Panc1 (cell line): Measurements from ENCODE around the gene DPH2. TPM values are rescaled to one million over a fixed set of nuclear protein-coding genes. Genes with fewer than 3 reads are reported as not detected.

ENCODE experiments used
- ATAC-seq: fragments of 200-7000 bp; cut with Tn5 transposase; 2 replicates; pipeline ENCODE4 v1.9.1; 2020; ENCODE audit warnings: mild to moderate bottlenecking, moderate library complexity
- BruUV-seq: library from RNA; stranded (reverse); fragments of 400-500 nt; replicated peaks from 2 replicates; lab custom pipeline; 2021; lab: Mats Ljungman, UMichigan
- CTCF ChIA-PET: fragments of 300-600 bp; sonication (Branson Sonifier 250); formaldehyde crosslinking; loops from one replicate; lab custom pipeline; 2022; ENCODE audit warnings: antibody characterized with exemption; lab: Charles Lee
- POLR2A ChIA-PET: fragments of 300-600 bp; sonication (Branson Sonifier 250); formaldehyde crosslinking; loops from one replicate; lab custom pipeline; 2022; ENCODE audit warnings: antibody characterized with exemption; lab: Charles Lee
- DNase-seq: peaks from one replicate; pipeline ENCODE4 v3.0.0-alpha.2; 2010; ENCODE audit warnings: low read depth, low spot score
- H3K27ac ChIP-seq: 2 replicates; pipeline ENCODE4 v1.5.1; 2011; ENCODE audit warnings: mild to moderate bottlenecking, low read length, inconsistent platforms
- H3K27me3 ChIP-seq: fragments of 200-500 bp; sonication (Bioruptor generic); 2 replicates; pipeline ENCODE4 v1.6.0; 2014; ENCODE audit warnings: low read length, inconsistent platforms; ENCODE audit not compliant: control insufficient read depth, insufficient read depth
- H3K36me3 ChIP-seq: fragments of 200-500 bp; sonication (Bioruptor generic); 2 replicates; pipeline ENCODE4 v1.5.1; 2014; ENCODE audit warnings: inconsistent platforms, mild to moderate bottlenecking, low read length, moderate library complexity; ENCODE audit not compliant: control insufficient read depth, insufficient read depth
- H3K4me1 ChIP-seq: 2 replicates; pipeline ENCODE4 v1.5.1; 2011; ENCODE audit warnings: inconsistent platforms, mild to moderate bottlenecking, low read length, moderate library complexity; ENCODE audit not compliant: control insufficient read depth, insufficient read depth
- H3K4me3 ChIP-seq, 2 experiments: 2 replicates each; pipeline ENCODE4 v1.5.1; 2011 to 2012; ENCODE audit warnings: low read depth in 2 of 2, low read length in 2 of 2, mild to moderate bottlenecking in 2 of 2, inconsistent platforms in 1 of 2, moderate library complexity in 1 of 2
- H3K9me3 ChIP-seq: fragments of 200-500 bp; sonication (Bioruptor generic); 2 replicates; pipeline ENCODE4 v1.5.1; 2014; ENCODE audit warnings: low read depth, mild to moderate bottlenecking, inconsistent platforms, low read length, moderate library complexity; ENCODE audit not compliant: control insufficient read depth, insufficient read depth
- CTCF ChIP-seq: fragments of 450-650 bp; IDR thresholded peaks from 2 replicates; pipeline ENCODE4 v1.5.1; 2017; ENCODE audit warnings: mild to moderate bottlenecking
- POLR2AphosphoS5 ChIP-seq: IDR thresholded peaks from 2 replicates; pipeline ENCODE4 v1.6.1; 2012; ENCODE audit warnings: mild to moderate bottlenecking, low read depth, low read length, moderate library complexity
- SIN3A ChIP-seq: IDR thresholded peaks from 2 replicates; pipeline ENCODE4 v1.6.1; 2012; ENCODE audit warnings: low read depth, mild to moderate bottlenecking, low read length, moderate library complexity, borderline replicate concordance; ENCODE audit not compliant: insufficient read depth
- TCF7L2 ChIP-seq: IDR thresholded peaks from 2 replicates; pipeline ENCODE4 v1.6.1; 2011; ENCODE audit warnings: mild to moderate bottlenecking, low read depth, low read length, inconsistent platforms
- in situ Hi-C: cut with HindIII; loops from 2 replicates; pipeline ENCODE4 v1.10.0; 2016; ENCODE audit warnings: low sequenced_read_pairs, low pct_unique_long_range_greater_than_20kb
- intact Hi-C: fragments of 100-400 bp; cut with micrococcal nuclease; formaldehyde crosslinking; loops from one replicate; pipeline ENCODE4 v1.10.0; 2022; ENCODE audit not compliant: unreplicated experiment
- total RNA-seq: library from RNA; stranded (reverse); gene quantifications from one replicate; pipeline ENCODE4 v1.2.1, GENCODE V29; 2021; ENCODE audit not compliant: unreplicated experiment
- TF ChIP-seq, protein P1 (sequence below), 2 experiments: IDR thresholded peaks; 2 replicates each; pipeline ENCODE4 v1.6.1; 2011 to 2012; ENCODE audit warnings: low read depth in 2 of 2, control low read depth in 1 of 2, low read length in 1 of 2, mild to moderate bottlenecking in 1 of 2, moderate library complexity in 1 of 2; ENCODE audit not compliant: insufficient read depth in 1 of 2

The DPH2 gene
- total RNA-seq, 1 experiment from 2014 or later, result 76.0 TPM

- TF ChIP-seq SIN3A, result no peak
- no peak for TF ChIP-seq CTCF
- no peak for TF ChIP-seq TCF7L2
- TF ChIP-seq, protein P1, sequence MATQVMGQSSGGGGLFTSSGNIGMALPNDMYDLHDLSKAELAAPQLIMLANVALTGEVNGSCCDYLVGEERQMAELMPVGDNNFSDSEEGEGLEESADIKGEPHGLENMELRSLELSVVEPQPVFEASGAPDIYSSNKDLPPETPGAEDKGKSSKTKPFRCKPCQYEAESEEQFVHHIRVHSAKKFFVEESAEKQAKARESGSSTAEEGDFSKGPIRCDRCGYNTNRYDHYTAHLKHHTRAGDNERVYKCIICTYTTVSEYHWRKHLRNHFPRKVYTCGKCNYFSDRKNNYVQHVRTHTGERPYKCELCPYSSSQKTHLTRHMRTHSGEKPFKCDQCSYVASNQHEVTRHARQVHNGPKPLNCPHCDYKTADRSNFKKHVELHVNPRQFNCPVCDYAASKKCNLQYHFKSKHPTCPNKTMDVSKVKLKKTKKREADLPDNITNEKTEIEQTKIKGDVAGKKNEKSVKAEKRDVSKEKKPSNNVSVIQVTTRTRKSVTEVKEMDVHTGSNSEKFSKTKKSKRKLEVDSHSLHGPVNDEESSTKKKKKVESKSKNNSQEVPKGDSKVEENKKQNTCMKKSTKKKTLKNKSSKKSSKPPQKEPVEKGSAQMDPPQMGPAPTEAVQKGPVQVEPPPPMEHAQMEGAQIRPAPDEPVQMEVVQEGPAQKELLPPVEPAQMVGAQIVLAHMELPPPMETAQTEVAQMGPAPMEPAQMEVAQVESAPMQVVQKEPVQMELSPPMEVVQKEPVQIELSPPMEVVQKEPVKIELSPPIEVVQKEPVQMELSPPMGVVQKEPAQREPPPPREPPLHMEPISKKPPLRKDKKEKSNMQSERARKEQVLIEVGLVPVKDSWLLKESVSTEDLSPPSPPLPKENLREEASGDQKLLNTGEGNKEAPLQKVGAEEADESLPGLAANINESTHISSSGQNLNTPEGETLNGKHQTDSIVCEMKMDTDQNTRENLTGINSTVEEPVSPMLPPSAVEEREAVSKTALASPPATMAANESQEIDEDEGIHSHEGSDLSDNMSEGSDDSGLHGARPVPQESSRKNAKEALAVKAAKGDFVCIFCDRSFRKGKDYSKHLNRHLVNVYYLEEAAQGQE (IDR thresholded peaks at IDR 0.05; ENCODE audit: insufficient read depth in 1 of 2, low read depth in 2 of 2, low read length in 1 of 2), result no peak
- no peak for TF ChIP-seq POLR2AphosphoS5
- BruUV-seq, result no TSS peak
- Histone ChIP-seq H3K4me1 (peaks cover 16% of the 10 kb centered on the region), H3K4me3 (peak overlapping the region; percentile 60 to 82), H3K9me3 (no peaks in the 10 kb centered on the region), H3K36me3 (no peaks in the 10 kb centered on the region), H3K27ac (peak overlapping the region; percentile 92), H3K27me3 (no peaks in the 10 kb centered on the region)
- CTCF ChIA-PET, result no interaction called here
- POLR2A ChIA-PET, result interaction anchor here (0.6 to 0.7 kb wide), 3 partner anchors 16 to 1025 kb away, joined by 3 to 5 read pairs (median 4); no protein-coding TSS in a partner anchor
- in situ Hi-C loops, result no loop called here
- ATAC-seq (no peak), DNase-seq (no peak)
- intact Hi-C loops, result loop anchor here (5.0 kb wide), 1 partner anchor 45 kb away; no protein-coding TSS in a partner anchor
Measured at GRCh38 chr1:43992232-43992995, 22.6 kb downstream of the DPH2 start.

DNA sequence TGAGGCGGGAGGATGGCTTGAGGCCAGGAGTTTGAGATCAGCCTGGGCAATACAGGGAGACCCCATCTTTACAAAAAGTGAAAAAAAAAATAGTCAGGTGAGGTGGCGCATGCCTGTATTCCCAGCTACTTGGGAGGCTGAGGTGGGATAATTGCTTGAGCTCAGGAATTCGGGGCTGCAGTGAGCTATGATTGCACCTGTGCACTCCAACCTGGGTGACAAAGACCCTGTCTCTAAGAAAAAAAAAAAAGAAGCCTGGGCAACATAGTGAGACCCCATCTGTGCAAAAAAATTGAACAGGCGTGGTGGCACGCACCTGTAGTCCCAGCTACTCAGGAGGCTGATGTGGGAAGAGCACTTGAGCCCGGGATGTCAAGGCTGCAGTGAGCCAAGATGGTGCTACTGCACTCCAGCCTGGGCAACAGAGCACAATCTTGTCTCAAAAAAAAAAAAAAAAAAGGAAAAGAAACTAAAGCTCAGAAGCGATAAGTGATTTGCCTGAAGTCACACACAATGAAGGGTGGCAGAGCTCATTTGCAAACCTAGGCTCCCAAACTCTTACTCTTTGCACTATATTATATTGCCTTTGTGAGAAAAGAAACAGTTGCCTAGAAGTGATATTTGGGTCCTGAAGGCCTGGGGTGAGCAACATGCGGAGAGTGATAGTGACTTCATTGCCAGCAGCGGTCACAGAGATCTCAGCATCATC lies 23.6 kb downstream of the DPH2 start:
- intact Hi-C loops (loop anchor here (5.0 kb wide), 1 partner anchor 44 kb away; no protein-coding TSS in a partner anchor), in situ Hi-C loops (no loop called here)
- Histone ChIP-seq H3K27ac (no peak overlapping the region), H3K36me3 (no peaks in the 10 kb centered on the region), H3K4me1 (peaks cover 16% of the 10 kb centered on the region), H3K4me3 (no peak overlapping the region), H3K9me3 (no peaks in the 10 kb centered on the region), H3K27me3 (no peaks in the 10 kb centered on the region)
- TSS peak; percentile 60 for BruUV-seq
- ATAC-seq, result no peak
- ChIA-PET CTCF (interaction anchor here (0.6 to 0.8 kb wide), 4 partner anchors 12 to 618 kb away, joined by 3 to 5 read pairs (median 4); no protein-coding TSS in a partner anchor), POLR2A (interaction anchor here (0.6 to 0.7 kb wide), 5 partner anchors 17 to 282 kb away, joined by 3 to 7 read pairs (median 5); no protein-coding TSS in a partner anchor)
- no peak for DNase-seq
- TF ChIP-seq TCF7L2 (no peak), POLR2AphosphoS5 (no peak), CTCF (no peak), SIN3A (no peak)
- TF ChIP-seq, protein P1 (IDR thresholded peaks at IDR 0.05; ENCODE audit: insufficient read depth in 1 of 2, low read depth in 2 of 2, low read length in 1 of 2), result no peak
